ENCODE results near the gene NPIPA5. TPM values are rescaled to one million over a fixed set of nuclear protein-coding genes. Genes with fewer than 3 reads are reported as not detected.

The NPIPA5 gene
- total and polyA plus RNA-seq, 2 of the 13 experiments (the other 11 are each of a cell fraction or from before 2014, with no cell fraction given) = 9.7 to 21.5 TPM

- TF ChIP-seq ZNF121 (CRISPR knock-in tag; IDR thresholded peaks at IDR 0.05) (no peak), AHR (CRISPR knock-in tag; IDR thresholded peaks at IDR 0.05) (no peak; the same call in 1 of the 2 replicates), ESRRA (CRISPR knock-in tag; IDR thresholded peaks at IDR 0.05; ENCODE audit: low read depth) (peak; percentile 72; the same call in 1 of the 2 replicates), ZBTB4 (CRISPR knock-in tag; IDR thresholded peaks at IDR 0.05; ENCODE audit: borderline replicate concordance) (no peak), SUZ12 (IDR thresholded peaks at IDR 0.05; ENCODE audit: low read depth, low read length) (no peak), ZNF18 (CRISPR knock-in tag; IDR thresholded peaks at IDR 0.05; ENCODE audit: insufficient replicate concordance) (peak; percentile 46), THAP8 (CRISPR knock-in tag; IDR thresholded peaks at IDR 0.05; ENCODE audit: borderline replicate concordance) (no peak; the same call in 1 of the 2 replicates), DNMT3B (CRISPR knock-in tag; conservative IDR thresholded peaks at IDR 0.05) (no peak), ZFY (CRISPR knock-in tag; IDR thresholded peaks at IDR 0.05) (peak; percentile 16), ATF5 (CRISPR knock-in tag; IDR thresholded peaks at IDR 0.05; ENCODE audit: low read depth) (no peak), TCF12 (IDR thresholded peaks at IDR 0.05) (no peak), TCF12 (CRISPR knock-in tag; IDR thresholded peaks at IDR 0.05) (no peak), HNF4A (CRISPR knock-in tag; IDR thresholded peaks at IDR 0.05) (peak; percentile 98), ZNF781 (CRISPR knock-in tag; IDR thresholded peaks at IDR 0.05; ENCODE audit: borderline replicate concordance, not compliant biosample characterization) (peak; percentile 91), POLR2AphosphoS2 (IDR thresholded peaks at IDR 0.05; ENCODE audit: low read depth, low read length) (no peak), MAFF (IDR thresholded peaks at IDR 0.05; ENCODE audit: low read depth, low read length) (no peak), SNAPC4 (CRISPR knock-in tag; IDR thresholded peaks at IDR 0.05) (no peak), GATAD2A (CRISPR knock-in tag; IDR thresholded peaks at IDR 0.05) (peak; percentile 98), ETV5 (CRISPR knock-in tag; IDR thresholded peaks at IDR 0.05; ENCODE audit: borderline replicate concordance) (peak; percentile 88; the same call in 1 of the 2 replicates)
These were observed 20.7 kb upstream of the NPIPA5 start (continued) for GRCh38 chr16:15398618-15399316.

Measured in HepG2 (cell line).